ENCODE measurements around the gene OR10A3.
A peak's percentile ranks its signal among the peaks of the same experiment; 100 is the strongest.

The OR10A3 gene

GRCh38 chr11:7903940-7904339 is 37.6 kb downstream of the OR10A3 start:
- Histone ChIP-seq H3K9ac (ENCODE audit: low read depth, low read length) (no peak overlapping the region), H3K4me1 (ENCODE audit: control insufficient read depth, insufficient read depth, low read length) (peaks cover 38% of the 10 kb centered on the region), H3K36me3 (ENCODE audit: control insufficient read depth, insufficient read depth, low read length) (no peaks in the 10 kb centered on the region), H3K9me3 (ENCODE audit: control insufficient read depth, insufficient read depth, low read length) (no peaks in the 10 kb centered on the region), H3K27me3 (ENCODE audit: control insufficient read depth, insufficient read depth, low read length) (no peaks in the 10 kb centered on the region), H3K4me3 (ENCODE audit: low read depth, low read length) (peak overlapping the region; percentile 15)

GRCh38 chr11:7901319-7901854 is 40.1 kb downstream of the OR10A3 start:
- H3K9ac ChIP-seq (ENCODE audit: low read depth, low read length): no peak overlapping the region
- H3K9me3 ChIP-seq (ENCODE audit: control insufficient read depth, insufficient read depth, low read length): no peaks in the 10 kb centered on the region
- no peaks in the 10 kb centered on the region for H3K36me3 ChIP-seq (ENCODE audit: control insufficient read depth, insufficient read depth, low read length)
- no peak overlapping the region for H3K4me3 ChIP-seq (ENCODE audit: low read depth, low read length)
- peaks cover 16% of the 10 kb centered on the region for H3K4me1 ChIP-seq (ENCODE audit: control insufficient read depth, insufficient read depth, low read length)
- no peaks in the 10 kb centered on the region for H3K27me3 ChIP-seq (ENCODE audit: control insufficient read depth, insufficient read depth, low read length)

GRCh38 chr11:7900686-7901085 is 40.8 kb downstream of the OR10A3 start:
- Histone ChIP-seq H3K9me3 (ENCODE audit: control insufficient read depth, insufficient read depth, low read length) (no peaks in the 10 kb centered on the region), H3K9ac (ENCODE audit: low read depth, low read length) (no peak overlapping the region), H3K4me3 (ENCODE audit: low read depth, low read length) (no peak overlapping the region), H3K36me3 (ENCODE audit: control insufficient read depth, insufficient read depth, low read length) (no peaks in the 10 kb centered on the region), H3K27me3 (ENCODE audit: control insufficient read depth, insufficient read depth, low read length) (no peaks in the 10 kb centered on the region), H3K4me1 (ENCODE audit: control insufficient read depth, insufficient read depth, low read length) (peaks cover 11% of the 10 kb centered on the region)

- H3K4me3 ChIP-seq (ENCODE audit: low read depth, low read length): no peak overlapping the region
Observed at GRCh38 chr11:7899418-7899817, 42.1 kb downstream of the OR10A3 start.

GRCh38 chr11:7898666-7899283 is 42.7 kb downstream of the OR10A3 start:
- Histone ChIP-seq H3K4me1 (ENCODE audit: control insufficient read depth, insufficient read depth, low read length) (peaks cover 2% of the 10 kb centered on the region), H3K9ac (ENCODE audit: low read depth, low read length) (no peak overlapping the region), H3K9me3 (ENCODE audit: control insufficient read depth, insufficient read depth, low read length) (no peaks in the 10 kb centered on the region), H3K4me3 (ENCODE audit: low read depth, low read length) (no peak overlapping the region), H3K36me3 (ENCODE audit: control insufficient read depth, insufficient read depth, low read length) (no peaks in the 10 kb centered on the region), H3K27me3 (ENCODE audit: control insufficient read depth, insufficient read depth, low read length) (no peaks in the 10 kb centered on the region)

More at GRCh38 chr11:7899418-7899817, 42.1 kb downstream of the OR10A3 start:
- Histone ChIP-seq H3K9me3 (ENCODE audit: control insufficient read depth, insufficient read depth, low read length) (no peaks in the 10 kb centered on the region), H3K27me3 (ENCODE audit: control insufficient read depth, insufficient read depth, low read length) (no peaks in the 10 kb centered on the region), H3K9ac (ENCODE audit: low read depth, low read length) (no peak overlapping the region), H3K36me3 (ENCODE audit: control insufficient read depth, insufficient read depth, low read length) (no peaks in the 10 kb centered on the region), H3K4me1 (ENCODE audit: control insufficient read depth, insufficient read depth, low read length) (peaks cover 5% of the 10 kb centered on the region)

GRCh38 chr11:7896009-7896785 is 45.3 kb downstream of the OR10A3 start:
- no peaks in the 10 kb centered on the region for H3K9me3 ChIP-seq (ENCODE audit: control insufficient read depth, insufficient read depth, low read length)
- no peak overlapping the region for H3K9ac ChIP-seq (ENCODE audit: low read depth, low read length)
- H3K27me3 ChIP-seq (ENCODE audit: control insufficient read depth, insufficient read depth, low read length): no peaks in the 10 kb centered on the region
- H3K4me1 ChIP-seq (ENCODE audit: control insufficient read depth, insufficient read depth, low read length): no peaks in the 10 kb centered on the region
- no peaks in the 10 kb centered on the region for H3K36me3 ChIP-seq (ENCODE audit: control insufficient read depth, insufficient read depth, low read length)
- H3K4me3 ChIP-seq (ENCODE audit: low read depth, low read length): no peak overlapping the region

GRCh38 chr11:7894251-7894650 is 47.3 kb downstream of the OR10A3 start:
- no peaks in the 10 kb centered on the region for H3K9me3 ChIP-seq (ENCODE audit: control insufficient read depth, insufficient read depth, low read length)
- H3K4me1 ChIP-seq (ENCODE audit: control insufficient read depth, insufficient read depth, low read length): no peaks in the 10 kb centered on the region
- H3K4me3 ChIP-seq (ENCODE audit: low read depth, low read length): no peak overlapping the region
- H3K36me3 ChIP-seq (ENCODE audit: control insufficient read depth, insufficient read depth, low read length): no peaks in the 10 kb centered on the region
- H3K9ac ChIP-seq (ENCODE audit: low read depth, low read length): no peak overlapping the region
- H3K27me3 ChIP-seq (ENCODE audit: control insufficient read depth, insufficient read depth, low read length): no peaks in the 10 kb centered on the region

GRCh38 chr11:7893796-7894195 is 47.7 kb downstream of the OR10A3 start:
- Histone ChIP-seq H3K27me3 (ENCODE audit: control insufficient read depth, insufficient read depth, low read length) (no peaks in the 10 kb centered on the region), H3K36me3 (ENCODE audit: control insufficient read depth, insufficient read depth, low read length) (no peaks in the 10 kb centered on the region), H3K4me3 (ENCODE audit: low read depth, low read length) (no peak overlapping the region), H3K4me1 (ENCODE audit: control insufficient read depth, insufficient read depth, low read length) (no peaks in the 10 kb centered on the region), H3K9ac (ENCODE audit: low read depth, low read length) (no peak overlapping the region), H3K9me3 (ENCODE audit: control insufficient read depth, insufficient read depth, low read length) (no peaks in the 10 kb centered on the region)

- Histone ChIP-seq H3K4me1 (ENCODE audit: control insufficient read depth, insufficient read depth, low read length) (no peaks in the 10 kb centered on the region), H3K27me3 (ENCODE audit: control insufficient read depth, insufficient read depth, low read length) (no peaks in the 10 kb centered on the region), H3K4me3 (ENCODE audit: low read depth, low read length) (no peak overlapping the region), H3K36me3 (ENCODE audit: control insufficient read depth, insufficient read depth, low read length) (no peaks in the 10 kb centered on the region), H3K9me3 (ENCODE audit: control insufficient read depth, insufficient read depth, low read length) (no peaks in the 10 kb centered on the region), H3K9ac (ENCODE audit: low read depth, low read length) (no peak overlapping the region)
Observed at GRCh38 chr11:7892840-7893254, 48.7 kb downstream of the OR10A3 start.

GRCh38 chr11:7892059-7892699 is 49.3 kb downstream of the OR10A3 start:
- no peaks in the 10 kb centered on the region for H3K27me3 ChIP-seq (ENCODE audit: control insufficient read depth, insufficient read depth, low read length)
- no peak overlapping the region for H3K9ac ChIP-seq (ENCODE audit: low read depth, low read length)
- H3K9me3 ChIP-seq (ENCODE audit: control insufficient read depth, insufficient read depth, low read length): no peaks in the 10 kb centered on the region
- no peaks in the 10 kb centered on the region for H3K36me3 ChIP-seq (ENCODE audit: control insufficient read depth, insufficient read depth, low read length)
- no peaks in the 10 kb centered on the region for H3K4me1 ChIP-seq (ENCODE audit: control insufficient read depth, insufficient read depth, low read length)
- no peak overlapping the region for H3K4me3 ChIP-seq (ENCODE audit: low read depth, low read length)

GRCh38 chr11:7890417-7891172 is 50.9 kb downstream of the OR10A3 start:
- H3K9me3 ChIP-seq (ENCODE audit: control insufficient read depth, insufficient read depth, low read length): no peaks in the 10 kb centered on the region
- no peak overlapping the region for H3K9ac ChIP-seq (ENCODE audit: low read depth, low read length)
- H3K27me3 ChIP-seq (ENCODE audit: control insufficient read depth, insufficient read depth, low read length): no peaks in the 10 kb centered on the region
- no peaks in the 10 kb centered on the region for H3K4me1 ChIP-seq (ENCODE audit: control insufficient read depth, insufficient read depth, low read length)
- no peak overlapping the region for H3K4me3 ChIP-seq (ENCODE audit: low read depth, low read length)
- no peaks in the 10 kb centered on the region for H3K36me3 ChIP-seq (ENCODE audit: control insufficient read depth, insufficient read depth, low read length)

Data from iPS-15b (cell line).